Left lung (tissue), 10 donors: ENCODE data around the gene CALML4. TPM values are rescaled to one million over a fixed set of nuclear protein-coding genes. Genes with fewer than 3 reads are reported as not detected.

Experiments used
- ATAC-seq: fragments of 200-7000 bp; cut with Tn5 transposase; one replicate; pipeline ENCODE4 v1.9.1; 2020; ENCODE audit warnings: moderate library complexity
- DNase-seq, 4 donors: peaks; one replicate each; pipeline ENCODE4 v3.0.0-alpha.2; 2013 to 2020
- H3K27ac ChIP-seq, 2 donors: fragments of 200-600 bp; sonication (generic) in 1 of 2; one replicate each; pipeline versions ENCODE4 v1.5.0 to v1.8.0; 2020 to 2021
- H3K27me3 ChIP-seq, 2 donors: fragments of 200-600 bp; sonication (generic) in 1 of 2; one replicate each; pipeline versions ENCODE4 v1.5.0 to v1.8.0; 2020 to 2021
- H3K36me3 ChIP-seq, 2 donors: fragments of 200-600 bp; sonication (generic) in 1 of 2; one replicate each; pipeline versions ENCODE4 v1.5.0 to v1.8.0; 2020 to 2021
- H3K4me1 ChIP-seq, 2 donors: fragments of 200-600 bp; one replicate each; pipeline ENCODE4 v1.8.0; 2021
- H3K4me3 ChIP-seq, 2 donors: fragments of 200-600 bp; sonication (generic) in 1 of 2; one replicate each; pipeline versions ENCODE4 v1.5.0 to v1.8.0; 2020 to 2021; ENCODE audit warnings: mild to moderate bottlenecking in 1 of 2
- H3K9me3 ChIP-seq, 2 donors: fragments of 200-600 bp; sonication (generic) in 1 of 2; one replicate each; pipeline versions ENCODE4 v1.5.0 to v1.8.0; 2020 to 2021
- CTCF ChIP-seq, 2 donors: fragments of 200-600 bp; sonication (generic) in 1 of 2; IDR thresholded peaks; one replicate each; pipeline versions ENCODE4 v1.5.0 to v1.8.0; 2021; ENCODE audit warnings: antibody characterized with exemption in 2 of 2
- intact Hi-C, 2 donors: fragments of 100-400 bp; cut with DNase I; formaldehyde crosslinking; loops; one replicate each; pipeline versions ENCODE4 v1.11.2 to v1.14.2; 2022
- polyA plus RNA-seq, 6 donors: library from polyadenylated mRNA; unstranded; fragments of 120-200 nt; gene quantifications; one replicate each; pipeline ENCODE4 v1.2.1, GENCODE V29; 2013; ENCODE audit not compliant: insufficient read length in 6 of 6
- total RNA-seq, 2 donors: library from RNA; stranded (reverse); fragmentation: NEBNext Ultra II Directional; extraction: Animal tissue kit (Norgen Biotek cat#: 25700); gene quantifications; one replicate each; pipeline ENCODE4 v1.2.1, GENCODE V29; 2021
- donor health status: DM: no; HTN: yes; CAD: no.
- donor health status: DM: no; HTN: no; CAD: no.

The CALML4 gene
- total and polyA plus RNA-seq, 8 donors, result 3.0 to 20.2 (median 13.2) TPM

- H3K36me3 ChIP-seq, result peaks cover 0 to 30% of the 10 kb centered on the region in 2 donors
- intact Hi-C loops, result no loop called here
- no peak overlapping the region for H3K27ac ChIP-seq
- H3K4me1 ChIP-seq, result peaks cover 0 to 24% of the 10 kb centered on the region in 2 donors
- H3K4me3 ChIP-seq, result no peak overlapping the region
- DNase-seq (no peak), ATAC-seq (no peak)
- no peak for TF ChIP-seq CTCF (IDR thresholded peaks at IDR 0.05)
- H3K27me3 ChIP-seq, result no peaks in the 10 kb centered on the region
- H3K9me3 ChIP-seq, result no peaks in the 10 kb centered on the region
These were observed 61.3 kb downstream of the CALML4 start for GRCh38 chr15:68143785-68144184.

GRCh38 chr15:68143129-68143528 lies 62.0 kb downstream of the CALML4 start:
- Histone ChIP-seq H3K4me1 (peaks cover 0 to 29% of the 10 kb centered on the region in 2 donors), H3K4me3 (no peak overlapping the region), H3K36me3 (peaks cover 0 to 25% of the 10 kb centered on the region in 2 donors), H3K9me3 (no peaks in the 10 kb centered on the region), H3K27ac (no peak overlapping the region), H3K27me3 (no peaks in the 10 kb centered on the region)
- no peak for TF ChIP-seq CTCF (IDR thresholded peaks at IDR 0.05)
- intact Hi-C loops, result no loop called here
- ATAC-seq (no peak), DNase-seq (no peak)

Other genes starting within 250 kb of the CALML4 start
- 10 to 100 TPM; 44.9 to 46.5 TPM for gene PIAS1, start 151.0 kb downstream of the CALML4 start, total RNA-seq
- 10 to 100 TPM; 61.5 to 71.4 (median 64.5) TPM for gene PIAS1, start 151.0 kb downstream of the CALML4 start, polyA plus RNA-seq
- 10 to 100 TPM; 28.3 to 50.3 TPM for gene CLN6, start 24.4 kb upstream of the CALML4 start, total RNA-seq
- 10 to 100 TPM; 34.2 to 42.1 (median 37.5) TPM for gene CLN6, start 24.4 kb upstream of the CALML4 start, polyA plus RNA-seq
- 10 to 100 TPM; 44.1 to 44.4 TPM for gene FEM1B, start 72.4 kb upstream of the CALML4 start, total RNA-seq
- 10 to 100 TPM; 47.7 to 57.2 (median 52.7) TPM for gene FEM1B, start 72.4 kb upstream of the CALML4 start, polyA plus RNA-seq
- gene ITGA11, start 226.8 kb upstream of the CALML4 start, total RNA-seq, result 1 to 10 TPM; 2.1 to 7.3 TPM
- gene ITGA11, start 226.8 kb upstream of the CALML4 start, polyA plus RNA-seq, result 1 to 10 TPM; 1.1 to 2.1 (median 1.6) TPM